Stimulated activated naive CD4-positive, alpha-beta T cell treated with Interleukin-2 at 50 U/mL for 16 hours (primary cell): ENCODE results near the gene MSH3.

ENCODE experiments used
- DNase-seq: peaks from one replicate; lab custom pipeline; 2025; lab: John Stamatoyannopoulos, UW

The MSH3 gene

GRCh38 chr5:80654391-80655230 lies at the start of gene MSH3, which contains the start of gene DHFR:
Gene MSH3, plus strand, starts transcription at chr5:80654652. Its CDS starts 76 bp downstream, at chr5:80654728.
Gene DHFR, minus strand, starts transcription at chr5:80654983. Its CDS starts 494 bp downstream, at chr5:80654489.
- peak; percentile 90 for DNase-seq

DNA sequence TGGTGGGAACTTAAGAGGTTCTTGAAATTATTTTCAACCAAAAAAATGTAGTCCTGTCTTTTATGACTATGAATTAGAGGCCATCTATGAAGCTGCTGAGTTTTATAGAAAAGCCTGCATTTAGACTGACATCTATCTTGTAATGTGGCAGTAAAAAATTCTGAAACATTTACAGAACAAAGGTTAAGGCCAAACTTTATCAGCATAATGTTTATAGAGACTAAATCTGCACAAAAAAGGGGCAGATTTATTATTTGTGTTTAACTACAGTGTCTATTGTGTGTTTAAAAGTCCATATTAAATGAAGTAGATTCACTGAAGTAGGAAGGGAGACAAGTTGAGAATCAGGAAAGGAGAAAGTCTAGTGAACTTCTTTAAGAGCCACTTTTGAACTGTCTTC lies 47.1 kb upstream of the MSH3 start:
- no peak for DNase-seq

- DNase-seq, result no peak
These were observed 46.6 kb upstream of the MSH3 start for GRCh38 chr5:80607832-80608231.

DNA sequence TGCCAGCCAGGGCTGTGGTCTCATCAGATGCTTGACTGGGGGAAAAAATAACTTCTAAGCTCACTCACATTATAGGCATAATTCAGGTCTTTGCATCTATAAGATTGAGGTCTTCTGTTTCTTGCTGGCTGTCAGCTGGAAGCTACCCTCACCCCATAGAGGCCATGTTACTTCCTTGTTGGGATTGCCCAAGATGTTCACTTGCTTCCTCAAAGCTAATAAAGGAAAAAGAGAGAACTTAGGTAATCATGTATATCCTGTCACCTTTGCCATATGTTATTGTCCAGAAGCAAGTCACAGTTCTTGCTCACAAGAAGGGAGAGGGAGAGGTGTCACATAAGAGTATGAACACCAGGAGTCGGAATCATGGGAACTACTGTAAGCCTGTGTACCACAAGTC lies 45.7 kb upstream of the MSH3 start:
- DNase-seq, result no peak

- no peak for DNase-seq
These were observed 44.8 kb upstream of the MSH3 start for GRCh38 chr5:80609692-80610091.

DNA sequence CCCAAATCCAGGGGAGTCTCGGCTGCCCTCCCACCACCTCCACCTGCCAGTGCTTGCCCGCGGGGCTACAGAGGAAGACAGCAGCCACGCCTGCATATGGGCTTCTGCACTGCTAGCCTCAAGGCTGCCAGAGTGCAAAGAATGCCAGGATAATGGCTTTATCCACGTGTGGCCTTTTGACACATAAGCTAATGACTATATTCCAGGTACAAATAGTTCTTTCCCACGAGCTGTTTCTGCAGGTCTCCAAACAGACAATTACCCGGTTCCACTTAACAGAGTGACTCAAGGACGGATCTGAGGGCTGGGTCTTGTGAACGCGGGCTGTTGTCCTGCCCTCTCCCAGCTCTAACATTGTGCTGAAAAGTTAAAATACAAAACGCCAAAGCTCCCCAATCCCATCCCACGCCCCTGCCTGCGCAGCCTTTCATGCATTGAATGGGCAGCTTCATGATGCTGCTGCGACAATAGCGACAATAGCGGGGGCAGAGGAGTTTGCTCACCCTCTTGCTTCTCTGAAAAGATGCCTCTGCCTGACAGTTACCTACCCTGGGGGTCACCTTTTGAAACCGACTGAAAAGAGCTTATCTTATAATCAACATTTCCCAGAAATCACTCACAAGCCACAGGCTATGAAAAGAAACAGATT lies 39.1 kb upstream of the MSH3 start:
- no peak for DNase-seq

GRCh38 chr5:80618438-80618837 lies 36.0 kb upstream of the MSH3 start:
- DNase-seq, result no peak

GRCh38 chr5:80619086-80619485 lies 35.4 kb upstream of the MSH3 start:
- DNase-seq, result no peak

DNA sequence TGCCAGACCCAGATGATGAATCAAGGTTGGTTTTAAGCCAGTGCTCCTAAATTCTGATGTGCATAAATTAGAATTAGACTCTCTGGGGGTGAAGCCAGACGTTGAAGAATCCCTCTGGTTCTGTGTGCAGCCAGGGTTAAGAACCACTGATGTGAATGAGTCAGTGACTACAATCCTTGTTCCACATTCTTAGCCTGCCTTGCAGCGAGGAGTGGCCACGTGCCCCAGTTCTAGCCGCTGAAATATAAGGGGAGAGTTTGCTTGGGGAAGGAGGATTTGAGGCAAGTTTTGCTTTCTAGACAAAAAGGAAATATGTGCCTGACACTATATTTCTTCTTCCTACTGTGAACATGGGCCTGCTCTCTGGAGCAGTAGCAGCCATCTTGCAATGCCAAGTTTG lies 34.2 kb upstream of the MSH3 start:
- no peak for DNase-seq

- DNase-seq, result no peak
These were observed 31.7 kb upstream of the MSH3 start for GRCh38 chr5:80622756-80623155.

DNA sequence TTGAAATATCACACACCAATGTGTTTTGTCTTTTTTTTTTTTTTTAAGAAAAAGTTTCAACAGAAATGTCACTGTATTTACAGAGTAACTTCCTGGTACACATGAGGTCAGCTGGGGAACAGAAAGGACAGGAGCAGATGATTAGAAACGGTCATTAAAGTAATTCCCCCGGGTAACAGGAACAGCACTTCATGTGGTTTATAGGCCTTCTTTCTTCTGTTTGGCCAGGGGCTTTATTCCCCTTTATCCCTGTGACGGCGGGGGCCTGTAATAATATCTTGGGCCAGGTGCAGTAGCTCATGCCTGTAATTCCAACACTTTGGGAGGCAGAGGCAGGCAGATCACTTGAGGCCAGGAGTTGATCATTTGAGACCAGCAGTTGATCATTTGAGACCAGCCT lies 30.5 kb upstream of the MSH3 start:
- no peak for DNase-seq

DNA sequence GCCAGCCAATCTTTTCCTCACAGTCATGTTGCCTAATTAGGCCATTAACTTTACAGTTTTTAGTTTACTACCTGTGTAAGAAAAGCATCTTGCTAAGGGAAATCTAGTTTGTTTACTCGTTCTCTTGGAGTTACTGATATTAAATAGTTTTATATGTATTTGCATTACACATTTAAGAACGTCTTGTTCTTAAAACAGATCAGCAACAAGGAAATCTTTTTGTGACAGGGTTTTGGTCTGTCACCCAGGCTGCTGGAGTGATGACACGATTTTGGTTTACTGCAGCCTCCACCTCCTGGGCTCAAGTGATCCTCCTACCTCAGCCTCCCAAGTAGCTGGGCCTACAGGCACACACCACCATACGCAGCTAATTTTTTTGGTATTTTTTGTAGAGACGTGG lies 29.2 kb upstream of the MSH3 start:
- no peak for DNase-seq

DNA sequence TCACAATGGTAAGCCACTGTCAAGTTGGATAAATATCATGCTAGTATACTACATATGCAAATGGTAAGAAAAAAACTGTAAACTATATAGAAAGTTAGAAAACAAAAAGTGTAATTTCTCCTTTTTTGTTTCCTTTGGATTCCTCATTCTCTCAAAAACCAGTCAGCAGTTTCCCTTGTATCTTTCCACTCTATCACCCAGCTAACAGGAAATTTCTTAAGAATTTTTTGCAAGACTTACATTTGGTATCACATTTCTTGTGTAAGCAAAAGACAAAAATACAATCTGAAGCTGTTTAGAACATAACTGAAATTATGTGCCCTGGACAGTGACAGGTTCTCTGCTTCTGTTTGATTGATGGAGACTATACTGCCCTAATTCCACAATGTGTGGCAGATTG lies 25.2 kb upstream of the MSH3 start:
- DNase-seq, result no peak

DNA sequence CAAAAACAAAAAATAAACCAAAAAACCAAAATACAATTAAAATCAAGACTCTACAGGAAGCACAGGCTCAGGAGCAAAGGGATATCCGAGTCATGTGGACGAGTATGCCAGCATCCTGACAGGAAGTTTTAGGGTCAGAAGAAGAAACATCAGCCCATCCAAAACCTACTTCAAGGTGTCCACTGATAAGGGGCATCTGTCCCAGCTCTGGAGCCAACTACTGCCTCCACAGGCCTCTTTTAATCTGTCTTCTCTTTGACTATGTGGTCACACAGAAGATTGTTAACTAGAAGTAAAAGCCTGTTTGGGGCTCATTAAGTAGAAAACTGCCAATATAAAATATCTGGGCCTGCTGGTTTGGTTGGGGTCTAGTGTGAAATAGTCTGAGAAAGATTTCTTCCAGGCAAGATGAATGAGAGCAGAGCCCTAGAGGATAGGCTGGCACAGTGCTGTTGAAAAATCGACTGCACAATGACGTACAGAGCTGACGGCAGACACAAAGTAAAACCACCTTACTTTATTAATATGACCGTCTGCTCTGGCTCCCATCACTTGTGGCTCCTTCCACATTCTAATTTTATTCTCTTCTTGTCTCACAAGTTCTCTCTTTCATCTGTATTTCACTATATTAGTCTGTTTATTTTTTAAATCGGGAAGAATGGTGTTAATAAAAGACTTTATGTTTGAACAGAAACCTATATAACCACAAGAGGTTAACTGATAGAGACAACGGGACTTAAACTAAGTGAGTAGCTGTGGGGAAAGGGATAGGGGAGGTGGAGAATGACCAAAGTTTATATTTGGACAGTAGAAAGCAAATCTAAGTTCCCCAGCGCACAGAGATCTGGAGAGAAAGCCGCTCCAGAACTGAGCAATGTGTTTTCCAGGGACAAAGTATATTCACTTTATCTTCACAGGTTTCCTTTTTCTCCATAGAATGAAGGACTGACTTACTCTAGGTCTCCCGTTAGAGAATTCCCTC lies 22.9 kb upstream of the MSH3 start:
- no peak for DNase-seq

DNA sequence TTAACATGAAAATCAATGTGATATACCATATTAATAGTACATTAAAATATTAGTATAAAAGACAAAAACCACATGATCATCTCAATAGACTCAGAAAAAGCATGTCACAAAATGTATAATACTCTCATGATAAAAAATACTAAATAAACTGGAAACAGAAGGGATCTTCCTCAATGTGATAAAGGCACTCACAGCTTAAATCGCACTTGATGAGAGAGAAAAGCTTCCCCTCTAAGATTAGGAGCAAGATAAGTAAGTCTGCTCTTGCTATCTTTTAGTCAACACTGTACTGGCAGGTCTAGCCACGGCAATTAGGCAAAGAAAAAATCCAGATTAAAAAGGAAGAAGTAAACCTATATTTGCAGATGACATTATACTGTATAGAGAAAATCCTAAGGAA lies 21.8 kb upstream of the MSH3 start:
- no peak for DNase-seq

- no peak for DNase-seq
These were observed 20.3 kb upstream of the MSH3 start for GRCh38 chr5:80634193-80634592.

DNA sequence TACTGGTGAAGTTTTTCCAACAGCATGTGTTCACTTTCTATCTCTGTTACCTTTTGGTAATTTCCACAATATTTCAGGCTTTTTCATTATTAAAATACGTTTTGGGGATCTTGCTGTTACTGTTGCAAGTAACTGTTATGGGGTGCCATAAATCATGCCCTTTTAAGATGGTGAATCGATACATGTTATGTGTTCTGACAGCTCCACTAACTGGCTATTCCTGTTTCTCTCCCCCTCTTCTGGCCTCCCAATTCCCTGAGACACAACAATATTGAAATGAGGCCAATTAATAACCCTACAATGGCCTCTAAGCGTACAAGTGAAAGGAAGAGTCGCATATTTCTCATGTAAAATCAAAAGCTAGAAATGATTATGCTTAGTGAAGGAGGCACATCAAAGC lies 13.1 kb upstream of the MSH3 start:
- DNase-seq, result no peak

GRCh38 chr5:80644900-80645299 lies 9.6 kb upstream of the MSH3 start:
- DNase-seq, result no peak

DNA sequence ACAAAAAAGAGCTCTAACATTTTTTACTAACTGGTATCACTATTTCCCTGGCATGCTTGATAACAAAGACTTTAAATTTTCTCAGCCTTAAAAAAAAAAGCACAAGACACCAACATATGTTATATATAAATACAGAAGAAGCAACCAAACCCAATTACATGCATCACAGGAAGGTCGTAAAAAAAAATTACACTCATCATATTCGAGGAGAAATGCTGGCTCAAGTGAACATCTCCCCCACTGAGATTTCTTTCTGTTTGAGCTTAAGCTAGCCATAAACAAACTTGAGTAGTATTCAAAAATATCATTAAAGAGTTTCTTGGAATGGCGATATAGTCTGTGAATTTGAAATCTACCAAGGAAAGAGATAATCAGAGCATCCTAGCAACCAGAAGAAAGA lies 7.5 kb upstream of the MSH3 start:
- no peak for DNase-seq

DNA sequence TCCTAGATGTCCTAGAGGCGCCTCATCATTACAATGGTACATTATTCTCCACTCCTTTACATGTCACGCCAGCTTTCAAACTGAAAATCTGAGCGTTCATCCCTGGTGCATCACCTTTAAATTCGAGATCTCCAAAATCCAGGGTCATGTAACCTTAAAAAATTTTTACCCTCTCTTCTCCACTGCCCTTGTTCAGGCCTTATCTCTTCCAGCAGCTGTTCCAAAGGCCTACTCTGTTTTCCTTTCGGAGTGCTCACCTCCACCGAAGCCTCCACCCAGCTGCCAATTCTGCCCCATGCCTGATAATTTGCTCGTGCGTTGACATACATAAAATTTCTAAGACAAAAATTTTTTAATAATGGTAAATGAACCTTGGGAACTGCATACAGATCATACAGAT lies 950 bp upstream of the MSH3 start:
- DNase-seq, result no peak

GRCh38 chr5:80654054-80654390 lies 430 bp upstream of the MSH3 start:
- no peak for DNase-seq

DNA sequence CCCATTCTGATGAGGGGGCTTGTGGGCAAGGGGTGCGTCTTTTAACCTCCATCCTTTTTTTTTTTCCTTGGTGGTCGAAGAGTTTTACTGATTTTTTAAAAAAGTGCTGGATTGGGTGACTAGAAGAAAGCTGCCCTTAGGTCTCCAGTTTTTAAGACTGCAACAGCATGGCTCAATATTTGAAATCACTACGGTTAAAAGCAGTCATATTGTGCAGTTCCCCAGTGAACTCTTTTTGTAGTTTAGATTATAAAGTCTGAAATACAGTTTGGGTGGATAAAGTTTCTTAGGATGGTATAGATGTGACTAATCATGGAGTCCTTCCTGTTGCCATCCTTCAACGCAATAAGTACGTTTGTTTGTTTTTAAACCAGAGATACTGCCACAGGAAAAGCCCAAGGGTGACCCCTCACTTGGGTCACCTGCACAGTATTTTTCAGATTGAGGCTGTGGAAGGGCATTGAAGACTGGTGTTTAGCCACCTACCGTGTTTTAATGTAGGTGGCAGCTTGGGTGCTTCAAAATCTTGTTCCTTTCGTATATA lies 851 bp downstream of the MSH3 start:
- DNase-seq, result no peak
